B cell (primary cell): Measurements from ENCODE around the gene DENND4C. TPM values are rescaled to one million over a fixed set of nuclear protein-coding genes. Genes with fewer than 3 reads are reported as not detected.

ENCODE experiments used
- ATAC-seq: fragments of 200-7000 bp; cut with Tn5 transposase; one replicate; pipeline ENCODE4 v1.10.0; 2021; ENCODE audit warnings: low read depth, mild to moderate bottlenecking, moderate number of reproducible peaks, moderate library complexity
- CTCF ChIA-PET: fragments of 350-600 bp; sonication (Branson Sonifier 250); formaldehyde crosslinking; loops from one replicate; lab custom pipeline; 2021; ENCODE audit warnings: antibody characterized with exemption, inconsistent platforms; lab: Charles Lee
- POLR2A ChIA-PET: fragments of 350-600 bp; sonication (Branson Sonifier 250); formaldehyde crosslinking; loops from one replicate; lab custom pipeline; 2021; ENCODE audit warnings: antibody characterized with exemption; lab: Charles Lee
- DNase-seq: peaks from one replicate; pipeline ENCODE4 v3.0.0; 2013
- H2AFZ ChIP-seq: 2 replicates; pipeline ENCODE4 v1.6.1; 2012; ENCODE audit warnings: mild to moderate bottlenecking, low read depth, low read length; ENCODE audit not compliant: insufficient read depth, poor library complexity, severe bottlenecking
- H3K27ac ChIP-seq, 2 donors: 1 replicate in 1 of 2; 2 replicates in 1 of 2; pipeline ENCODE4 v1.5.1; 2012 to 2013; ENCODE audit warnings: low read length in 2 of 2, mild to moderate bottlenecking in 2 of 2, moderate library complexity in 1 of 2
- H3K27me3 ChIP-seq, 4 experiments: fragments of 200-600 bp in 1 of 4; sonication (generic) in 1 of 4; replicated peaks in 1 of 4; 1 replicate in 2 of 4; 2 replicates in 2 of 4; pipeline versions ENCODE4 v1.6.1 to v1.7.0; 2013 to 2016; ENCODE audit warnings: low read length in 3 of 4, mild to moderate bottlenecking in 2 of 4, mixed read lengths in 1 of 4, moderate library complexity in 1 of 4; ENCODE audit not compliant: insufficient read depth in 4 of 4, control insufficient read depth in 3 of 4; ENCODE audit errors: control extremely low read depth in 1 of 4
- H3K36me3 ChIP-seq, 2 experiments: replicated peaks in 1 of 2; 1 replicate in 1 of 2; 2 replicates in 1 of 2; pipeline versions ENCODE4 v1.6.1 to v1.7.1; 2013; ENCODE audit warnings: low read length in 1 of 2; ENCODE audit not compliant: insufficient read depth in 2 of 2, control insufficient read depth in 1 of 2; ENCODE audit errors: control extremely low read depth in 1 of 2, extremely low read depth in 1 of 2
- H3K4me1 ChIP-seq, 2 donors: fragments of 200-600 bp in 1 of 2; sonication (generic) in 1 of 2; 1 replicate in 1 of 2; 2 replicates in 1 of 2; pipeline versions ENCODE4 v1.5.1 to v1.6.1; 2013 to 2017; ENCODE audit warnings: low read length in 2 of 2; ENCODE audit not compliant: control insufficient read depth in 2 of 2, insufficient read depth in 2 of 2
- H3K4me2 ChIP-seq: replicated peaks from 2 replicates; pipeline ENCODE3; 2012; ENCODE audit warnings: mild to moderate bottlenecking, low read depth, low read length; ENCODE audit not compliant: poor library complexity, severe bottlenecking
- H3K4me3 ChIP-seq, 5 experiments: fragments of 200-600 bp in 1 of 5; sonication (generic) in 1 of 5; 1 replicate in 3 of 5; 2 replicates in 2 of 5; pipeline versions ENCODE4 v1.5.1 to v1.7.0; 2011 to 2016; ENCODE audit warnings: low read length in 4 of 5, mild to moderate bottlenecking in 4 of 5, low read depth in 2 of 5, control low read depth in 1 of 5, moderate library complexity in 1 of 5; ENCODE audit not compliant: insufficient read depth in 1 of 5; ENCODE audit errors: control extremely low read depth in 1 of 5, extremely low read depth in 1 of 5
- H3K79me2 ChIP-seq: fragments of 200-600 bp; sonication (generic); one replicate; pipeline ENCODE4 v1.6.0; 2016; ENCODE audit warnings: low read length; ENCODE audit not compliant: control insufficient read depth, insufficient read depth
- H3K9ac ChIP-seq: fragments of 200-600 bp; sonication (generic); 2 replicates; pipeline ENCODE4 v1.6.1; 2017; ENCODE audit warnings: mild to moderate bottlenecking, low read length, moderate library complexity
- H3K9me3 ChIP-seq, 3 donors: one replicate each; pipeline versions ENCODE4 v1.6.1 to v1.7.1; 2013; ENCODE audit warnings: low read length in 2 of 3; ENCODE audit not compliant: control insufficient read depth in 2 of 3, insufficient read depth in 1 of 3; ENCODE audit errors: control extremely low read depth in 1 of 3
- H4K20me1 ChIP-seq: 2 replicates; pipeline ENCODE4 v1.6.0; 2012; ENCODE audit warnings: mild to moderate bottlenecking, low read length; ENCODE audit not compliant: insufficient read depth, control insufficient read depth, poor library complexity, severe bottlenecking
- H3K27ac Mint-ChIP-seq: one replicate; pipeline ENCODE4 v1.8.0; 2021; ENCODE audit warnings: mixed read lengths
- H3K27me3 Mint-ChIP-seq: one replicate; pipeline ENCODE4 v1.8.0; 2021; ENCODE audit warnings: mixed read lengths
- H3K4me1 Mint-ChIP-seq: one replicate; pipeline ENCODE4 v1.8.0; 2021; ENCODE audit warnings: mixed read lengths
- H3K4me3 Mint-ChIP-seq: one replicate; pipeline ENCODE4 v1.8.0; 2021; ENCODE audit warnings: mixed read lengths
- H3K9me3 Mint-ChIP-seq: one replicate; pipeline ENCODE4 v1.8.0; 2022; ENCODE audit warnings: mixed read lengths; ENCODE audit not compliant: insufficient read depth
- CTCF ChIP-seq: fragments of 200-600 bp; IDR thresholded peaks from one replicate; pipeline ENCODE4 v1.8.0; 2022; ENCODE audit warnings: antibody characterized with exemption, mild to moderate bottlenecking
- EZH2 ChIP-seq: IDR thresholded peaks from 2 replicates; pipeline ENCODE4 v1.6.1; 2012; ENCODE audit warnings: borderline replicate concordance, low read depth, mild to moderate bottlenecking, moderate library complexity, low read length; ENCODE audit not compliant: insufficient read depth, poor library complexity, severe bottlenecking
- WGBS: methylation state at CpG from one replicate; pipeline ENCODE4 v1.1.5; 2013; ENCODE audit warnings: missing lambda C conversion rate; ENCODE audit not compliant: insufficient coverage; 5-methylcytosine and 5-hydroxymethylcytosine counted together
- intact Hi-C: fragments of 100-400 bp; cut with micrococcal nuclease; formaldehyde crosslinking; loops from one replicate; pipeline ENCODE4 v1.10.0; 2022
- polyA plus RNA-seq: library from polyadenylated mRNA; depleted of rRNA; stranded (reverse); fragments of >200 nt; gene quantifications from 2 replicates; pipeline ENCODE4 v1.2.3, GENCODE V29; 2012
- total RNA-seq, 2 donors: library from RNA; stranded (reverse); fragments of 120-200 nt in 1 of 2; gene quantifications; 1 replicate in 1 of 2; 2 replicates in 1 of 2; pipeline versions ENCODE4 v1.2.3 to v1.2.4, GENCODE V29; 2013 to 2022

DENND4C gene
- total and polyA plus RNA-seq, 2 donors (not counting 1 experiment from before 2014, with no cell fraction given): 9.9 to 52.4 TPM

GRCh38 chr9:19294219-19294618 lies 63.7 kb downstream of the DENND4C start:
- intact Hi-C loops: no loop called here
- Histone ChIP-seq H3K79me2 (no peaks in the 10 kb centered on the region), H3K36me3 (peaks cover 0 to 24% of the 10 kb centered on the region in 2 experiments), H4K20me1 (no peaks in the 10 kb centered on the region), H3K4me2 (no peak overlapping the region), H3K4me1 (no peaks in the 10 kb centered on the region), H3K27me3 (no peaks in the 10 kb centered on the region), H3K9ac (no peak overlapping the region), H3K27ac (no peak overlapping the region), H2AFZ (no peak overlapping the region), H3K4me3 (no peak overlapping the region), H3K9me3 (no peaks in the 10 kb centered on the region)
- no peak overlapping the region for H3K4me3 Mint-ChIP-seq
- H3K27ac Mint-ChIP-seq: no peak overlapping the region
- DNase-seq (no peak), ATAC-seq (no peak)
- TF ChIP-seq CTCF: no peak
- H3K27me3 Mint-ChIP-seq: no peaks in the 10 kb centered on the region
- CTCF ChIA-PET: interaction anchor here (1.0 kb wide), 1 partner anchor 171 kb away, joined by 3 read pairs; no protein-coding TSS in a partner anchor
- H3K9me3 Mint-ChIP-seq: no peaks in the 10 kb centered on the region
- H3K4me1 Mint-ChIP-seq: no peaks in the 10 kb centered on the region
- no CpG with 5 or more reads among the region's 4 CpGs for WGBS
- POLR2A ChIA-PET: no interaction called here

GRCh38 chr9:19298436-19299000 lies 68.0 kb downstream of the DENND4C start:
- Histone ChIP-seq H3K79me2 (no peaks in the 10 kb centered on the region), H3K9me3 (no peaks in the 10 kb centered on the region), H3K27ac (no peak overlapping the region), H3K4me2 (no peak overlapping the region), H3K4me1 (no peaks in the 10 kb centered on the region), H3K4me3 (no peak overlapping the region), H4K20me1 (no peaks in the 10 kb centered on the region), H3K36me3 (peaks cover 4 to 25% of the 10 kb centered on the region in 2 experiments), H3K27me3 (no peaks in the 10 kb centered on the region), H3K9ac (no peak overlapping the region), H2AFZ (no peak overlapping the region)
- WGBS: no CpG with 5 or more reads among the region's 2 CpGs
- Mint-ChIP-seq H3K9me3 (no peaks in the 10 kb centered on the region), H3K4me1 (no peaks in the 10 kb centered on the region), H3K27me3 (no peaks in the 10 kb centered on the region), H3K4me3 (no peak overlapping the region), H3K27ac (no peak overlapping the region)
- intact Hi-C loops: no loop called here
- ChIA-PET CTCF (interaction anchor here (0.6 to 1.7 kb wide), 2 partner anchors 15 to 121 kb away, joined by 3 to 4 read pairs; no protein-coding TSS in a partner anchor), POLR2A (no interaction called here)
- no peak for ATAC-seq
- no peak for DNase-seq
- TF ChIP-seq EZH2 (no peak), CTCF (no peak)
